ENCODE data around the gene SCNN1A.

The SCNN1A gene

GRCh38 chr12:6334359-6334758, 41.0 kb downstream of the SCNN1A start:
- DNase-seq (ENCODE audit: low read depth) = no peak

- no peak for DNase-seq (ENCODE audit: low read depth)
These were observed 41.8 kb downstream of the SCNN1A start for GRCh38 chr12:6333566-6333965.

GRCh38 chr12:6333029-6333428, 42.3 kb downstream of the SCNN1A start:
- no peak for DNase-seq (ENCODE audit: low read depth)

- no peak for DNase-seq (ENCODE audit: low read depth)
These were observed 42.9 kb downstream of the SCNN1A start for GRCh38 chr12:6332459-6332858.

DNA sequence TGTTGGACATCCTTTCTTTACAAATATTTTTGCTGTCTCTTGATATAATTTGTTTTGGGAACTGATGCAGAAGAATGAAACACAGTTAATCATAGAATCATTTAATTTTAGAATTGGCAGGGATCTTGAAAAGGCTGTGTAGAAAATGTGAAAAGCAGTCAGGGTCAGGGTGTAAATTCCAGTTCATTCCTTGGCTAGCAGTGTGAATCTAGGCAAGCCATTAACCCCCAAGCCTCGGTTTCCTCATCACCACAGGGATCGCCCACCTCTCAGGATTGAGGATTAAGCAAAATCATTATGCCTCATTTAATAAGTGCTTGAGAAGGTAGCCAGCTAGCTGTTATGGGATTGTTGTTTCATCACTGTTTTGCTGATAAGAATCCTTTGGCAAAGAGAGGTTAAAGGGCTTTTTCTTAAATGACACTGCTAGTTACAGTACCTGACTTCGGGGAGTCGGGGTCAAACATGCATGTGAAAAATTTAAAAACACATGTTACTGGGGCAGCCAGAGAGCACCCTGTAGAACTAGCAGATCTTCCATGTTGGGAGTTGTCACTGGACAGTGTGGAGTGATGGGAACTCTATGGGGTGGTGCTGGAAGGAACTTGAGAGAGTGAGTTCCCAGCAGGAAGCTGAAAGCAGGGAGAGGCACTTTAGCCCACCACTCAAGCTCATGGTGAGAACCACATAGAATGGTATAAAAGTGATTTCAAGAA, 44.2 kb downstream of the SCNN1A start:
- DNase-seq (ENCODE audit: low read depth) = no peak

GRCh38 chr12:6330192-6330591, 45.2 kb downstream of the SCNN1A start:
- no peak for DNase-seq (ENCODE audit: low read depth)

DNA sequence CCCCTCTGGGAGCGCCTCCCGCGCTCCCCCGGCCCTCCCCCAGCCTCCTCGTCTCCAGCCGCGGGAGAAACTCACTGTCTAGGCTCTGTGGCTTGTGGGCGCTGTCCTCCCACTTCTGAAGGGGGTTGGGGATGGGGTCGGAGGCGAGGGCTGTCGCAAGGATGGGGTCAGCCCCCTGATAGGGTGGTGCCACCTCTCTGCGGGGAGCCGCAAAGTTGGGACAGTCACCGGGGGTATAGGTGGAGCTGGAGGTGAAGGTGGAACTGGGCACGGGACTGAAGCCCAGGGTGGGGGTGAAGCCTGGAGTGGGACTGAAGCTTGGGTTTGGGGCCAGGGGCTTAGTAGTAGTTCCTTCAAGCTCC, 45.7 kb downstream of the SCNN1A start:
- DNase-seq (ENCODE audit: low read depth) = no peak

GRCh38 chr12:6328945-6329702, 46.2 kb downstream of the SCNN1A start:
- no peak for DNase-seq (ENCODE audit: low read depth)

GRCh38 chr12:6328045-6328779, 47.2 kb downstream of the SCNN1A start:
- DNase-seq (ENCODE audit: low read depth) = no peak

- no peak for DNase-seq (ENCODE audit: low read depth)
These were observed 47.9 kb downstream of the SCNN1A start for GRCh38 chr12:6327229-6328041.

DNA sequence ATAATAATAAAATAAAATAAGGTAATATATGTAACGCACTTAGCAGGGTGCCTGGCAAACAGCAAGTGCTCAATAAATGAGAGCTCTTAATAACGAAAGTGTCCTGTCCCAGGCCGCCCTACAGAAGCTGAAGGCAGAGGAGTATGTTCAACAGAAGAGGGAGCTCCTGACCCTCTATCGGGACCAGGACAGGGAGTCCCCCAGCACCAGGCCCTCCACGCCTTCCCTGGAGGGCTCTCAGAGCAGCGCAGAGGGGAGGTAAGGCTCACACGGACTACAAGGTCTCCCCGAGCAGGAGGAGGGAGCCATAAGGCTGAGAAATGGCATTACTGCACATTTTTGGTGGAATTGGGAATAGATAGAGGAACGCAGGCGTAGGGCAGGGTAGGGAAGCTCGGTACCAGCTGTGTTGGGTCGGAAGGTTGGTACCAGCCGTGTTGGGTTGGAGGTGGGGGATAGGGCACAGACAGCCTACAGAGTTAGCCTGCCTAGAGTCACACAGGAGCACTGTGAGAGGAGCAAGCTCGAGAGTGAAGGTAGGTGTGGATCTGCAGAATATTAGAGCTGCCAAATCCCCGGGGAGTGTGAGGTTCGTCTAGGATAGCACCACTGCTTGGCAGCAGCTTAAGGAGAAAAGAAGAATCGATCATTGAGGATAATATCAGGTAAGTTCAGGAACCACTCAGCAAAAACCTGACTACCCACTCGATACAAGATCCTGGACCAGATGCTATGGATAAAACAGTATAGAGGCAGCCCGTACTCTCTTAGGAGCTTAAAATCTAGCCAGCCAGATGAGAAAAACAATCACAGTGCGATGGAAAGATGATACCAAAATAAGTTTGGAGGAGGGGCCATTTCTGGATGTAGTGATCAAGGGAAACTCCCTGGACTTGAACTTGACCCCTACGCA, 48.8 kb downstream of the SCNN1A start:
- DNase-seq (ENCODE audit: low read depth) = no peak

DNA sequence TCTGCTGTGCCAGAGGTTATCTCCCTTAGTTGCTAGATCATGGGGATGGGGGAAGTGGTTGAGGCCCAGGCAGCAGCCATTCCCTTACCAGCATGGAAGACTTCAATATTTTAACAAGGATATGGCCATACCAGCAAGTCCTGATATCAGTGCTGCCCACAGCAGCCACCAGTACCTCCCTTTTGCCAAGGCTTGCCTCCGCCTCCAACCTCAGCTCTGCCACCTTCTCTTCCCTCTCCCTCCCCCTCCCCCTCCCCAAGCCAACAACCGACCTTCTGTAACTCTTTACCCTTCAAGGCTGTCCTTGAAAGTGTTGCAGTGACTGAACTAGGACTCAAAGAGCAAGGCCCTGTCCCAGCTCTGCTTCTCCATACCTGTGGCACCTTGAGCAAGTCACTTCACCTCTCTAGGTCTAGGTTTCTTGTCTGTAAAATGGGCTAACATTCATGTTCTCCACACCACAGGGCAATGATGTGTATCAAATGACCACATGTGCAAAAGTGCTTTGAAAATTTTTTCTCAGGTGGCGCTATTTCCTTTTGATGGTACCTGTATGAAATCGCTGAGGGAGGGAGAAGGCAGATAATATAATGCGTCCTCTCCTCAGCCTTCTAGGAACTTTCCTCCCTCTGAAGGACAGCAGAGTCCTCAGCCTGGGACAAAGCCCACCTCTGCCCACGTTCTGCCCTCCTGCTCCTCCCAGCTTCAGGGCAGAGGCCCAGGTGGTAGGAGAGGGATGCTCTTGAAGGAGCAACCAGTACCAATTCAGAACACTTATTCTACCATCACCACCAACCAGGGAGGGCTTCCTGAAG, 50.2 kb downstream of the SCNN1A start:
- DNase-seq (ENCODE audit: low read depth) = no peak

GRCh38 chr12:6323995-6324711, 51.2 kb downstream of the SCNN1A start:
- no peak for DNase-seq (ENCODE audit: low read depth)

GRCh38 chr12:6323340-6323994, 51.9 kb downstream of the SCNN1A start:
- DNase-seq (ENCODE audit: low read depth) = no peak

DNA sequence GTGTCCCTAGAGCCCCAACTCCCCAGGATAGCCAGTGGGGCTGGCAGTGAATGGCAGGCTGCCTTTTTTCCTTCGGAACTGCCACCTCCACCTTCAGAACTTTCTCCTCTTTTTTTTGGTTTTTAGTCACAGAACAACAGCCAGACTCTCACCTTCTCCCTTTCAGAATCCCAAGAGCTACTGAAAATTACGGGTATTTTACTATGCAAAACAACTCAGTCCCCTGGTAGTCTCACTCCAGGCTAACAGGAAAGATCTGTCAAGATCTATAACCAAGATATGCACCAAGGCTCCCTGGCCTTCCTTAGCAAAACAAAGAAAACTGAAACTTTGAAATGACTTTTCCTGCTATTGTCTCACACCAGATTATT, 52.4 kb downstream of the SCNN1A start:
- DNase-seq (ENCODE audit: low read depth) = no peak

DNA sequence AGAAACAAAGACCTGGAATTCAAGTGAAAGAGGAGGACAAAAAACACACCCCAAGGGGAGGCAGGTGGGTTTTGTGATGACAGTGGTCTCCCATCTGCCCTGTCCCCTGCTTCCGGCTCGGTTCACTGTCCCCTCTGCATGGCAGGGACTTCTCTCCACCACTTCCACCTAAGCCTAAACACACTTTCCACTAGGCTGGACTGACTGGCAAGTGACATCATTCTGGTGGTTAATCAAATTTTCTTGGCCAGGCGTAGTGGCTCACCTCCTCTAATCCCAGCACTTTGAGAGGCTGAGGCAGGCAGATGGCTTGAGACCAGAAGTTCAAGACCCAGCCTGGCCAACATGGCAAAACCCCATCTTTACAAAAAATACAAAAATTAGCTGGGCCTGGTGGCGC, 53.0 kb downstream of the SCNN1A start:
- no peak for DNase-seq (ENCODE audit: low read depth)

DNA sequence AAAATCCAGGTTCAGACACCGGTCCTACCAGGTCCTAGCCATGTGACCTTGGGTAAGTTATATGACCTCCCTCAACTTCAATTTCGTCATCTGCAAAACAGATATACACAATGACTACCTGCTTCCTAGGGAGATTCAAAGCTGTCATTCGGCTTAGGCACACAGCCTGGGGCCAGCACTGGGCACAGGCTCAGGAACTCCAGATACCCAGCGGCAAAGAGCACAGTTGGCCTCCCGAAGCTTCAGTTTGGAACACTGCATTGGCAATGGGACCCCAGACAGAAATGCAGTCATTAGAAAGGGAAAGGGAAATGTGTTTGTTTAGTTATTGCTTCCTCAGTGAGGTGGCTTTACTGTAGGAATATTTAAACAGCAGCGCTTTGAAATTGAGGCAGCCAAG, 53.5 kb downstream of the SCNN1A start:
- no peak for DNase-seq (ENCODE audit: low read depth)

DNA sequence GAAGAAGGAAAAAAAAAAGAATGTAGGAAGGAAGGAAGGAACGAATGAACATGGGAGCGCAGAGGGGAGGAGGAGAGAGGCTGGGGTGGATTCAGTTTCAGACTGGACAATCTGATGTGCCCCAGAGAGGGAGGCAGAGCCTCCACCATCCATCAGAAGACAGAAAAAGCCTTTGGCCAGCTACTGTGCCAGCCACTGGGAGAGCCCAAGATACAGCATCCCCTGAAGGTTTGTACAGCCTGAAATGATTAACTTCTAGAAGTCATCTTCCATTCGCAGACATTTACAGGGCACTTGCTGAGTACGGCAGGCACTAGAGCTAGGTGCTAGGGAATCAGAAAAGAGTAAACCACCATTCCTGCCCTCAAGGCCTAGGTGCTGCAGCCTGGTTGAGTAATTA, 55.9 kb downstream of the SCNN1A start:
- no peak for DNase-seq (ENCODE audit: low read depth)

DNA sequence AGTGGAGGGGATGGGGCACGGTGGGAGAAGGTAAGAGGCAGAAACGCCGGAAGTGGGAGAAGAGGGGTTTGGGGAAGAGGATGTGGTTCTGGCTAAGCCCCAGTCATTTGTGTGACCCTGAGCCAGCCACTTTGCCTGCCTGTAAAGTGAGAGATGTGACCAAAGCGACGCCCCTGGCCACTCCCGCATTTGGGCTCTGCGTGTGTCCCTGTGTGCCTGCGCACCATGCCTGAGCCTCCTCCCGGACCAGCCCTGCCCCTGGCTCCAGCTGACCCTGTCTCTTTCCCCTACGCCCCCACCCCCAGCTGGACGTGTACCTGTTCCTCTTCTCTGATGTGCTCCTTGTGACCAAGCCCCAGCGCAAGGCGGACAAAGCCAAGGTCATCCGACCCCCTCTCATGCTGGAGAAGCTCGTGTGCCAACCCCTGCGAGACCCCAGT, 56.9 kb downstream of the SCNN1A start:
- DNase-seq (ENCODE audit: low read depth) = no peak

Data from stimulated activated CD8-positive, alpha-beta memory T cell treated with anti-CD3 and anti-CD28 coated beads, Interleukin-4, amount 100 ng/mL, for 24 hours (primary cell).